AG09309 (cell line): ENCODE data around the gene RPA3.

Experiments
- DNase-seq: peaks from one replicate; pipeline ENCODE4 v3.0.0-alpha.2; 2010; ENCODE audit warnings: low read depth
- H3K4me3 ChIP-seq: 2 replicates; pipeline ENCODE4 v1.5.1; 2011; ENCODE audit warnings: mild to moderate bottlenecking, low read depth, low read length, moderate library complexity; ENCODE audit not compliant: control insufficient read depth
- TF ChIP-seq, protein P1 (sequence below): IDR thresholded peaks from 2 replicates; pipeline ENCODE4 v1.5.1; 2011; ENCODE audit warnings: mild to moderate bottlenecking, low read depth, low read length, inconsistent platforms; ENCODE audit not compliant: insufficient read depth, control insufficient read depth; ENCODE audit errors: missing control alignments

Gene RPA3

DNA sequence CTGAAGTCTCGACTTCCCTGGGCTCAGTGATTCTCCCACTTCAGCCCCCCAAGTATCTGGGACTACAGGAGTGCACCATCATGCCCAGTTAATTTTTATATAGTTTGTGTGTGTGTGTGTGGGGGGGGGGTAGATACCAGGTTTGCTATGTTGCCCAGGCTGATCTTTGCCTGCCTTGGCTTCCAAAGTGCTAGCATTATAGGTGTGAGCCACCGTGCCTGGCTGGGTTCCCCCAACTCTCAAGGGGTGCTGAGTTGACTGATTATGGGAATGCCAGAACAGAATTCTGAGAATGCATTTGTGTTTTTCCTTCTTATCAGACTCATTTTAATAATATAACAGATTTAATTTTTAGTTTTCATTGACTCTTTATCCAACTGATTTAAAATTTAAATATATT is 19.5 kb downstream of the RPA3 start:
- DNase-seq: no peak
- H3K4me3 ChIP-seq: no peak overlapping the region
- TF ChIP-seq, protein P1, sequence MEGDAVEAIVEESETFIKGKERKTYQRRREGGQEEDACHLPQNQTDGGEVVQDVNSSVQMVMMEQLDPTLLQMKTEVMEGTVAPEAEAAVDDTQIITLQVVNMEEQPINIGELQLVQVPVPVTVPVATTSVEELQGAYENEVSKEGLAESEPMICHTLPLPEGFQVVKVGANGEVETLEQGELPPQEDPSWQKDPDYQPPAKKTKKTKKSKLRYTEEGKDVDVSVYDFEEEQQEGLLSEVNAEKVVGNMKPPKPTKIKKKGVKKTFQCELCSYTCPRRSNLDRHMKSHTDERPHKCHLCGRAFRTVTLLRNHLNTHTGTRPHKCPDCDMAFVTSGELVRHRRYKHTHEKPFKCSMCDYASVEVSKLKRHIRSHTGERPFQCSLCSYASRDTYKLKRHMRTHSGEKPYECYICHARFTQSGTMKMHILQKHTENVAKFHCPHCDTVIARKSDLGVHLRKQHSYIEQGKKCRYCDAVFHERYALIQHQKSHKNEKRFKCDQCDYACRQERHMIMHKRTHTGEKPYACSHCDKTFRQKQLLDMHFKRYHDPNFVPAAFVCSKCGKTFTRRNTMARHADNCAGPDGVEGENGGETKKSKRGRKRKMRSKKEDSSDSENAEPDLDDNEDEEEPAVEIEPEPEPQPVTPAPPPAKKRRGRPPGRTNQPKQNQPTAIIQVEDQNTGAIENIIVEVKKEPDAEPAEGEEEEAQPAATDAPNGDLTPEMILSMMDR: no peak

DNA sequence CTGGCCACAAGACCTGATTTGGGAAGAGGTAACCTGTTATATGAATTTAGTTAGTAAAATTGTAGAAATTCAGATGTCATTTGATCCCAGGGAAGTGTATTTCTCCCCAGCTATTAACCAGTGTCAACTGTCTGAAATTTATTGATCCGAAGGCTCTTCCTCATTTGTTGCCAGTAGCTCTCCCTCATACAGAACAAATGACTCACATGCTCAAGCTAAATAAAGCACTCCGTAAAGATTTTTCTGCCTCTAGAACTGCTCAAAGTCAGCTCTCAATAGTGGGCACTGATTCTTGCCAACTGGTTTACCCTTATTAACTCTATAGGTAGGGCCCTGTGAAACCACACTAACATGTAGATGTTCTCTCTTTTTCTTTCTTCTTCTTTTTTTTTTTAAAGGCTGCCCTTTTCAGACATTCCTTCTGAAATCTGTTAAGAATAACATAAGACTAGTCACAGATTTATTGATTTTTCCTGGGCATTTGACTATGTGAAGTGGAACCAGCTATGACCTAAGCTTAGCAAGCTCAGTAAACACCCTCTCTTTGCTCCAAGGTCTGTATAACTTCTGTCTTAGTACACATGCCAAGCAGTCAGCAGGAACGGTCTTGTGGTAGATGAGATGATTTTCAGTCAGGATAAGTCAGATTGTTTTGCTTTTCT is 21.8 kb downstream of the RPA3 start:
- TF ChIP-seq, protein P1: no peak
- H3K4me3 ChIP-seq: no peak overlapping the region
- DNase-seq: no peak

DNA sequence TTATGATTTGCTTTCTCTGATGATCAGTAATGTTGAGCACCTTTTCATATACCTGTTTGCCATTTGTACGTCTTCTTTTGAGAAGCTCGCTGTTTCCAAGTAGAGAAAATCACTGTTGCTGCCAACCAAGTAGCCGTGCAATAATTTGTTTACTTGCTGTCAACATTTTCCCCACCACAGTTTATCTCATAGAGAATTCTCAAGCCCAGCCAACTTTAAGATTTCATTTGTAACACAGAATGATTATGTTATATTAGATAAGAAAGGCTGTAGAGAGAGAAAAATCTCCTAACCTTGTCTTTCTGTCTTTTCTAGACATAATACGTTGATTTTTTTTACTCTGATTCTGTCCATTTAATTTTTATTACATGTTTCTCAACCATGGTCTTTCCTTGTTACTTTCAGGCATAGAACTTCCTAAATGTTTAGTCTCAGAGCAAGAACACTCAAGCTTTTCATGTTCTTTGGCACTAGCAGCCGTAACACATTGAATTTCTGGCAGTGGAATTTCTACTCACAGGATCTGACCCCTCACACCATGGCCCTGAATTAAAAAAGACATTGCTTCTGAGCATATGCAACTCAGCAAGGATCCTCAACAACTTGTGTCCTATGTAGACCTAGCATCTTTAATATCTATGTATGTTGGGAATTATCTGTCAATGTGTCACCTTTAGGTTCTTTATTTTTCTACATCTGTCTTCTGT is 23.1 kb downstream of the RPA3 start:
- DNase-seq: no peak
- TF ChIP-seq, protein P1: no peak
- no peak overlapping the region for H3K4me3 ChIP-seq

DNA sequence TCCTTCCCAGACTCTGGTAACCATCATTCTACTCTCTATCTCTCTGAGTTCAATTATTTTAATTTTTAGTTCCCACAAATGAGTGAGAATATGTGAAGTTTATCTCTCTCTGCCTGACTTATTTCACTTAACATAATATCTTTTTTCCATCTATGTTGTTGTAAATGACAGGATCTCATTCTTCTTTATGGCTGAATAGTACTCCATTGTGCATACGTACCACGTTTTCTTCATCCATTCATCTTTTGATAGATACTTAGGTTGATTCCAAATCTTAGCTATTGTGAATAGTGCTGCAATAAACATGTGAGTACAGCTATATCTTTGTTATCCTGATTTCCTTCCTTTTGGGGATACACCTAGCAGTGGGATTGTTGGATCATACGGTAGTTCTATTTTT is 23.9 kb downstream of the RPA3 start:
- TF ChIP-seq, protein P1: no peak

DNA sequence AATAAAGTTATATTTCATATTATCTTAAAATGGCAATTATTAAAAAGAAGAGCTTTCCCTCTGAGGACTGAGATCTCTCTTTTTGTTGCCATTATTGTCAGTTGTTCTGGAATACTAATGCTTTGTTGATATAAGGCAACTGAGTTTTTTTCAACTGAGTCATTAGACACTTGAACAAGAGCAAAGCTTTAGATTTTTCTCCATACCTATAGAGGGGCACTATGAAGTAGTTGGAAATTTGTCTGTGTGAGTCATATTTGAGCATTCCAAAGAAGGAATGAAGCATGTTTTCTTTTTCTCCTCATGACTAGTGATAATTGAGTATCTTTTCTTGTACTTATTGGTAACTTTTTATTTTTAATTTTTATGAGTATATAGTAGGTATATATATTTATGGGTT is 24.5 kb downstream of the RPA3 start:
- no peak overlapping the region for H3K4me3 ChIP-seq
- peak; percentile 16 for DNase-seq
- TF ChIP-seq, protein P1: no peak

More for the DNA sequence above, 23.9 kb downstream of the RPA3 start:
- DNase-seq: no peak
- no peak overlapping the region for H3K4me3 ChIP-seq

DNA sequence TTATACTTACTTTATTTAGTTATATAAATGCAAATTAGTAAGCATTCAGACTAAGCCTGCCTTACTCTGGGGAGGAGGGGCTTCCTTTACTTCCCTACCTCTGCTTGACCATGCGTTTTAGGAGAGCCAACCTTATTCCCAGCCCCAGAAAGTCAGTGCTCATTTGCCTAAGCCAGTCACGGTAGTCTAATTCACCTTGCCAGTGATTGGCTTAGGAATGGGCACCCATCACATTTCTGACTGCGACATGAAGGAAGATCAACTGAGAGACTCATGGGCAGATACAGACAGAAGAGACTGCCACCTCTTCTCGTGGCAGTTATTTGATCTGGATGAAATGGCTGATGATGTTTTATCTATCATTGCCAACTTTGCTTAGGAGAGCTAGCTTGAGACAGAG is 29.5 kb downstream of the RPA3 start:
- TF ChIP-seq, protein P1: no peak
- DNase-seq: no peak
- H3K4me3 ChIP-seq: no peak overlapping the region

DNA sequence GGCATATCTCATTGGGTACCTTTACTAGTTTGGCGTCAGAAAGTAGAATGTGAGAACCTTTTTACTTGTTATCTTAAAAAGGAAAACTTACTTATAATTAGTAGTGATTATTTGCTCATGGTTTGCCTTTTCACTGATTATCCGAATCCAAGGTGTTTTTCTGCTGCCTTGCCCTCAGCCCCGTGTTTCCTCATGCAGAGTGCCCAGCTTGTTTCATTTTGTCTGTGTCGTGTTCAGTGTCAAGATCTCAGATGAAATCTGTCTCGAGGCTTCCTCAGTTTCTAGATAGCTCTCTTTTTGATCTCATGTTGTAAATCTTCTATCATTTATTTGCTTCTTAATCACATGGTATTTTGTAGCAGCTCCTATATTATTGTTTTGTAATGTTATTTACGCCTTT is 30.1 kb downstream of the RPA3 start:
- H3K4me3 ChIP-seq: no peak overlapping the region
- TF ChIP-seq, protein P1: no peak
- DNase-seq: no peak
